GM18520 (cell line): Measurements from ENCODE around the gene ABO.
"Not testable (repeated sequence)": the region's sequence is repeated elsewhere in the genome, so short reads cannot be mapped to it uniquely, and the experiment has no call there.

Source experiments
- ATAC-seq: cut with Tn5 transposase; IDR thresholded peaks from one replicate; pipeline ENCODE4 v1.9.1; 2021; ENCODE audit not compliant: unreplicated experiment

Gene ABO

DNA sequence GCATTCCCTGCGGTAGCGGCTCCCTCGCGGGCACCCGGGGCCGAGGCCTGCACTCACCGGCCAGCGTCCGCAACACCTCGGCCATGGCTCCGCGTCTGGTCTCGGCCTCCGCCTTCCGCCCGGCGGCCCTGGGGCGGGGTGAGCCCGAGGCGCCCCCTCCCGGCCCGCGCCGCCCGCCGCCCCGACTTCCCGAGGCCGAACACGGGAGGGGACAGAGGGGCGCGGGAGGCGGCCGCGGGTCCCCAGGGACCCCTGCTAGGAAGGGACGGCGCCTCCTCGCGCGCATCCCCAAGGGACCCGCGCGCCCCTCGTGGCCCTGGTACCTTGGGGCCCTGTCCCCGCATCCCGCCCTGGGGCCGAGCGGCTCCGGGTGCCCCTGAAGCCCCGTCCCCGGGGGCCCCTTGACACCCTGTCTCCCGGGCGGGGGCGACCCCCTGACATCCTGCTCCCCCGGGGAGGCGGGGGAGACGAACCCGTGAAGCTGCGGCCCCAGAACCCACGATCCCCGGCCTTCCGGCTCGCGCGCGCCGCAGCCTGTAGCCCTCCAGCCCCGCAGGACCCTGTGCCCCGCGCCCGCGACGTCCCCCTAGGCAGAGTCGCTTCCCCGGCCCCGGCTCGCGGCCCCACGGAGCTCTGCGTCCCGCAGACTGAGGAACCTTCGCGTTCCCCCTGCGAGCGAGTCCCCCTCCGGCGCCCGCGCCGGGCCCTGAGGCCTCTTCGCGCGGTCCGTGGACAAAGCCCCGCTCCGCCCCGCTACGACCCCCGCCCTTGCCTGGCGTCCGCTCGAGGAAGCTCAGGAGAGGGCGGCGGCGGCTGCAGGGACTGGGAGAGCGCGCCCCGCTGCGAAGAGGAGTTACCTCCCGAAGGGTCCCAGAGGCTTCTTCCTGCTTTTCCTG, at the start of gene ABO:
TSS of gene ABO (minus strand) at position 97 of the 896 bp plus-strand sequence.
- no peak for ATAC-seq

DNA sequence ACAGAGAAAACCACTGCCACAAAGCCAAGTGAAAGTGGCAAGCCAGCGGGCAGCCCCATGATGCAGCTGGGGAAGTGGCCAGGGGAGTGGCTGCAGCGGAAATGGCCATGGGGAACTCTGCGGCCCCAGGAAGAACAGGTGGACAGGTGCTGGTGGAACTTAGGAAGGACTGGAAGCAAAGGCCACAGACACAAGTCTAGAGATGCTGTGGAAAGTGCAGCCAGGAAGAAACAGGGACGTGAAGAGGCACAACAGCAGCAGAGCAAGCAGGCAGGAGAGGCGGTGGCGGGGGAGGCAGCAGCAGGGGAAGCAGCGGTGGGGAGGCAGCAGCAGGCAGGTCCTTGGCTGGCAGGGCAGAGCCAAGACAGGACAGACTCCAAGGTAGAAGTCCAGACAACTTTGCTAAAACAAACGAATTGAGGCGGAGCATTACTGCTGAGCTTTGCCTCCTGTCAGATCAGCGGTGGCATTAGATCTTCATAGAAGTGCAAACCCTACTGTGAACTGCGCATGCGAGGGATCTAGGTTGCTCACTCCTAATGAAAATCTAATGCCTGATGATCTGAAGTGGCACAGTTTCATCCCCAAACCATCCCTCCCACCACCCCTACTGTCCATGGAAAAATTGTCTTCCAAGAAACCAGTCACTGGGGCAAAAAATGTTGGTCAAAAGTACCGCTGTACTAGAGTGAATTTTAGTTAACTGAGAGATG, 49.1 kb upstream of the ABO start:
- ATAC-seq: no peak

DNA sequence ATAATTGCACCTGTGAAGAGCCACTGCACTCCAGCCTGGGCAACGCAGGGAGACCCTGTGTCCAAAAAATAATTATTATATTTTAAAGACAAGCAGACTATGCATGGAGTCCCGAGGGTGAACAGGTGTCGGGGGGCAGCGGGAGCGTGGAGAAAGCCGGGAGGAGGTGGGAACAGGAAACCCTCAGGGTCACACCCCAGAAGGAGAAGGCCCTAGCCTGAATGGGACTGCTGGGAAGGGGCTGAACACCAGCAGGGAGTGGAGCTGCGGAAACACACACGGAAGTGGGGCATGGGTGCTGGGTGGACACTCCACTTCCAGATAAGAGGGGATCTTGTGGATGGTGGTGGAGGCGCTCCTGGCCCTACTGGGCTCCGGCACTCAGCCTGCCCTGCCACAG, 48.2 kb upstream of the ABO start:
- ATAC-seq: no peak

DNA sequence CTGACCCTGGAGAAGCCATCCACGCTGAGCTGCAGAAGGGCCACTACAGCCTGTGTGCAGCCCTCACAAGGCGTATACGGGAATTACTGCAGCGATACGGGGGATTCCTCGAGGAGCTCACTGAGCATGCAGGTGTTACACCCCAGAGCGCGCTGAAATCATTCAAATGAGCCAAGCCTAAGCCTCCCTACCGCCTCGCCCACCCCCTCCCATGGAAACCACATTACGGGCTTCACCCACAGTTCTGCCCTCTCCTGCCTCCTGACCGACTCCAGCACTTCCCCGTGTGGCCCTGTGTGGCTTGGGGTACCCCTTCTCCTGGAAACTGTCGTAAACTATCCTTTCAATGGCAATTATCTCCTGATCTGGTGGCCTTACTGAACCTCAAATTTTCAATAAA, 47.7 kb upstream of the ABO start:
- ATAC-seq: no peak

DNA sequence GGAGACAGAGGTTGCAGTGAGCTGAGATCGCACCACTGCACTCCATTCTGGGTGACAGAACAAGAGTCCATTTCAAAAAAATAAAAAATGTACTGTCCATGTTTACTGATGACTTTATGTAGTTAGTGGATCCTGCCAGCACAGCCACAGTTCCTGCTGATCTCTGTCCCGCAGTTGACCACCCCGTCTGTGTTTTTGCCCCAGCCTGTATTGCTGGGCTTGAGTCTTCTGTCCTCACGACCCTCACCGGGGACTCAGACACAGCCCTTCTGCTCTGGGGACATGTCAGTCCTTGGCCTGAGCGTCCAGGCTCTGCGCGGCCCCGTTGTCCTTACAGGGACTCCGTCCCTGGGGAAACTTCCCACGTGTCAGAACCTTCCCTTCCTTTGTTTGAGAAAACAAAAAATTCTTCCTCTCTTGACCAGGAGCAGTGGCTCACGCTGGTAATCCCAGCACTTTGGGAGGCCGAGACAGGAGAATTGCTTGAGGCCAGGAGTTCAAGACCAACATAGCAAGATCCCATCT, 46.5 kb upstream of the ABO start:
- no peak for ATAC-seq

DNA sequence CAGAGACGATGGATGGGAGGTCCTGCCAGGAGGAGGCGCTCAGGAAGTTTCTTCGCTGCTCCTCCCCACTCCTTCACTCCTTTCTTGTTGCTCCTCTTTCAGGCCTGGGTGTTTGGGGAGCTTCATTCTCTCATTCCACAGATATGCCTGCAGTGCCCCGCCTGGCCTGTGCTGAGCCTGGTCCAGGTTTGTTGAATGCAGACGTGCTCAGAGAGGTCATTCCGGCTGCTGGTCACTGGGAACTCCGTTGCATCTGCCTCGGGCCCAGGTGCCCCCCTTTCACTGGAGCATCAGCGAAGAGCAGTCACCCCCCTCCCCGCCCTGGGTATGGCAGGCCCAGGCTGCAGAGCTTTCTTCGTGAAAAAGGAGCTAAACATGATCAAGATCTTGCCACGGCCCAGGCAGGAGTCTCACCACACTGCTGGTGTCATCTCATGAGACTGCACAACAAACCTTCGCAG, 45.5 kb upstream of the ABO start:
- ATAC-seq: no peak

DNA sequence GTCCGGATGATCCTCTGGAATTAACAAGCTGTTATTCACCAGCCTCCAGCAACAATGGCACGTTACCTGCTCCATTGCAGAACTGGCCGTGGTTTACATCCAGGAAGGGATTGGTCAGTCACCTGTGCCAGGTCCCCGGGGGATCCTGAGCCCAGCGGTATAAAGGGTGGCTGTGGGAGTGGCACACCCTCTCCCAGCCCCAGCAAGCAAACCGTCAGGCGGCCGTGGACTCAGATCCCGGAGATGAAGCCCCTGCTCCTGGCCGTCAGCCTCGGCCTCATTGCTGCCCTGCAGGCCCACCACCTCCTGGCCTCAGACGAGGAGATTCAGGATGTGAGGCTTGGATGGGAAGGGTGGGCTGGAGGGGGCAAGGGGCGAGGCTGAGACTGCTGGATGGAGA, 42.5 kb upstream of the ABO start:
- not testable (repeated sequence) for ATAC-seq

DNA sequence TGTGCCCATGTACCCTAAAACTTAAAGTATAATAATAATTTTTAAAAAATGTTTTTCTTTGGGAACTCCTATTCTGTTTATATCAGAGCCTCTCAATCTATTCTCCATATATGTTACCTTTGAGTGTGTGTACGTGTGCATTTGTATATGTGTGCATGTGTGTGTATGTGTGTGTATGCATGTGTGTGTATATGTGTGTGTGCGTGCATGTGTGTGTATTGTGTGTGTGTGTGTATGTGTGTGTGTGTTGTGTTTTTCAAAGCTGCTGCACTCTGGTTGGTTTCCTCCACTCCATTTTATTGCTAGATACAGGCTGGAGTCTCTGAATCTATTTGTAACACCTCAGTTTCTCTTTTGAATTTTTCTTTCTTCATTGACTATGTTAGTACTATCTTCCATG, 41.0 kb upstream of the ABO start:
- ATAC-seq: no peak

DNA sequence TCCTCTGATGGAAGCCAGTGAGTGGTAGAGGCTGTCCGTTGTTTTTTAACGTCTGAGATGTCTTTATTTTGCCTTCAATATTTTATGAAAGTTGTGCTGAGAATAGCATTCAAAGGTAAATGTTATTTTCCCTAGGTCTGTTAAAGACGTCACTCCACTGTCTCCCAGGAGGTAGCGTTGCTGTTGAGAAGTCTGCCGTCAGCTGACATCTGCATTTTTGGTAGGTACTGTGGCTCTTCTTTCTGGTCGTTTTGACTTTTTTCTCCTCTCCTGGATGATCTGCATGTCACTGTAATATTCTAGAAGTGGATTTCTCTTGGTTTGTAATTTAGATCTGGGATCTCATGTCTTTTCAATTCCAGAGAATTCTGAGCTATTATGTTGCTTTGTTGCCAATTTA, 34.6 kb upstream of the ABO start:
- no peak for ATAC-seq

DNA sequence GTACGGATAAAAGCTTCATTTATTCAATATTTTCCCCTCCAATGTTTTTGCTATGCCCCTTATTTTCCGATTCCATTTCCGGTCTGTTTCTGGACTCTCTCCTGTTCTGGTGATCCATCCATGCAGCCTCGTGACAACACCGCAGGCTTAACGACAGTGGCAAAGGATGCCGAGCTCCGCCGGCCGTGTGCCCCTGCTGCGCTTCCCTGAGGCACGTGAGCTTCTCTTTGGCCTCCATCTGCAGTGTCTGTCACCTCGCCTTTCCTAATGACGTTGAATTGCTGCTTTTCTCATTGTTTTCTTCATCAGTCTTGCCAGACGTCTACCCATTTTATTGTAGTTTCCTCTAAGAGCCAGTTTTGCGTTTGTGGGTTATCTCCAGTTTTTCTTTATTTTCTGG, 32.3 kb upstream of the ABO start:
- no peak for ATAC-seq

DNA sequence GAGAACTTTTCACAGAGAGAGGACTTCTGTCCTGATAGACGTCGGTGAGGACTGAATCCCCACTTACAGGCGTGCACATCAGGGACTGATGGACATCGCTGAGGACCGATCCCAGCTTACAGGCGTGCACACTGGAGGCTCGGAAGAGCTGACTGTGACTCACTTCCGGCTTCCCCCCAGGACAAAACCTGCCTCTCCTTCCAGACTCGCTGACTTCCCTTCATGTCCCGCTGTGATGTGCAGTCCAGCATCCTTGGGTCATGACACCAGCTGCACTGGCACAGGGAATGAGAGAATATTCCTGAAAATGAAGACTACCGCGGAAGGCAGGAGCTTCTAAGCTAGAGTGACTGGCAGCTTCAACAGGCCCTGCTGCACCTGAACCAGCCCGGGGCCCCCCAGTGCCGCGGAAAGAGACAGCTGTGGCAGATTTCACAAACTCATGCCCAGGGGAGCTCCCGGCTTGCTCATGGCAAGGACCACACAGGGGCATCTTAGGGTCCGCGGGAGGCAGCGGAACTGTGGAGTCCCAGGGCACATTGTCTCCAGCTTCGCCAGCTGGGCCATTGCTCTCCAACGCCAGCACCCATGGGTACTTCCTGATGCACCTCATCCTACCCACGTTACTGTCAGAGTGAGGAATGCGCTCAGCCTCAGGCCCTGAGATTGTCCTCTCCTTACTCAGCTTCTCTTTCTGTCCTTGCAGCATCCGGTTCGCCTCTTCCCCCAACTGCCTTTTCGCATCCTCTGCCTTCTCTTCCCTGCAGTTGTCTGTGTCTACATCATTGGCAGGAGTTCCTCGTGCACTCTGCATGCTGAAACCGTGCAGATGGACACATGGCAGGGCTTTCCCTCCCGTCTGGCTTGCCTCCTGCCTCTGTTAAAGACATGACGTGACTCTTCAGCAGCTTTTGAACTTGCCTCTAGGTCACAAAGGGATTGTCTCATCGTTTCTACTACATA, 31.5 kb upstream of the ABO start:
- no peak for ATAC-seq

DNA sequence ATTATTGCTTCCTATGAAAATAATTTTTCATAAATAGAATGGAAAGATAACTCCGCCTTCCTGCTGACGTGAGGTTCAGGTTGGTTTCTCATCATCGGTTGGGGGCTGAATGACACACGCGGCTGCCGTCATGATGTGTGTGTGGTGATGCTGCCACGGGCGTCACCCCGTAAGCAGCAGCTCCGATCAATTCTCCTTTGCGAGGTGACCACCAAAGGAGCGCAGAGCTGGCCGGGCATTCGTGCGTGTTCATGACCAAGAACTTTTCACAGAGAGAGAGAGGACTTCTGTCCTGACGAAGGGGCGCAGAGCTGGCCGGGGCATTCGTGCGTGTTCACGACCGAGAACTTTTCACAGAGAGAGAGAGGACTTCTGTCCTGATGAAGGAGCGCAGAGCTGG, 30.7 kb upstream of the ABO start:
- ATAC-seq: no peak

DNA sequence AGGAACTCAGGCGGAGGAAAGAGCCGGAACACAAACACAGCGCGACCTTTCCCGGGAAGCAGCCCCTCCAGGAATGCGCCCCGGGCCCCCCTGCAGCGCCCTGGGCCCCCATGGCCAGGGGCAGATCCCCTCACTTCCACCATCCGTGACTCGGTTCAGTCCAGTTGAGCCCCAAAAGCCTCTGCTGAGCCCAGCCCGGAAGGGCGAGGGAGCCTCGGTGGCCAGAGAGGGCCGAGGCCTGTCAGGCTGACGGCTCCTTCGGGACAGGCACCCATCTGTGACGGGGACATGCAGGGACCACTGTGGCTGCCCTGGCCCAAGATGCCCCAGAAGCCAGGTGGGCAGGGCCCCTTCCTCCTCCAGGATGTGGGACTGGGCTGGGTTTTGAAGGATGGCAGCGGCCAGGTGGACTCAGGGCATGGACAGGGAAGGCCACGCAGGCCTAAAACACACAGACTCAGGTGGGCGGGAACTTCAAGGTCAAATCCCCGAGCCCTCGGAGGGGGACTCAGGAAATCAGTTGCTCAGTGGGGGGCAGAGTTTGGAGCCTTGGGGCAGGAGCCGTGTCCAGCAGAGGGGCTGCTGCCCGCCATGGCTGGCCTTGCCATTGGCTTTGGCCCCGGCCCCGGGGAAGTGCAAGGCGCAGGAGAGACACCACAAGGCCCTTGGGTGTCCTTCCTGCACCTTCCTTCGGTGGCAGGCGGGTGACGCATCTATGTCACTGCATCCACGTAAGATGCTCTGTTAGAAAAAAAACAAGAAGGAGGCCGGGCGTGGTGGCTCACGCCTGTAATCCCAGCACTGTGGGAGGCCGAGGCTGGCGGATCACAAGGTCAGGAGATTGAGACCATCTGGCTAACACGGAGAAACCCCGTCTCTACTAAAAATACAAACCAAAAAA, 29.7 kb upstream of the ABO start:
- ATAC-seq: no peak

DNA sequence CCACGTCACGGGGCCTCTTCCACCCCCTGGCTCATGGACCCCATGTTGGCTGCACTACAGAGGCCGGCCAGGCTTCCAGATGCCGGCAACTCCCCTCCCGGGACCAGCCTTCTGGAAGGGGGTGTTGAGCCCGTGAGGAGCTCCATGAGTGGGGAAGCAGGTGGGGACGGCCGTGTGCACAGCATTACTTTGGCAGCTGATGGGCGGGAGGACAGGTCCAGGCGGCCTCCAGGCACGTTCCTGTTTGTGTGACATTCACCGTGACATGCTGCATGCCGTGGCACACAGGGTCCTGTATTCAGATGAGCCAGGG, 29.1 kb upstream of the ABO start:
- no peak for ATAC-seq

DNA sequence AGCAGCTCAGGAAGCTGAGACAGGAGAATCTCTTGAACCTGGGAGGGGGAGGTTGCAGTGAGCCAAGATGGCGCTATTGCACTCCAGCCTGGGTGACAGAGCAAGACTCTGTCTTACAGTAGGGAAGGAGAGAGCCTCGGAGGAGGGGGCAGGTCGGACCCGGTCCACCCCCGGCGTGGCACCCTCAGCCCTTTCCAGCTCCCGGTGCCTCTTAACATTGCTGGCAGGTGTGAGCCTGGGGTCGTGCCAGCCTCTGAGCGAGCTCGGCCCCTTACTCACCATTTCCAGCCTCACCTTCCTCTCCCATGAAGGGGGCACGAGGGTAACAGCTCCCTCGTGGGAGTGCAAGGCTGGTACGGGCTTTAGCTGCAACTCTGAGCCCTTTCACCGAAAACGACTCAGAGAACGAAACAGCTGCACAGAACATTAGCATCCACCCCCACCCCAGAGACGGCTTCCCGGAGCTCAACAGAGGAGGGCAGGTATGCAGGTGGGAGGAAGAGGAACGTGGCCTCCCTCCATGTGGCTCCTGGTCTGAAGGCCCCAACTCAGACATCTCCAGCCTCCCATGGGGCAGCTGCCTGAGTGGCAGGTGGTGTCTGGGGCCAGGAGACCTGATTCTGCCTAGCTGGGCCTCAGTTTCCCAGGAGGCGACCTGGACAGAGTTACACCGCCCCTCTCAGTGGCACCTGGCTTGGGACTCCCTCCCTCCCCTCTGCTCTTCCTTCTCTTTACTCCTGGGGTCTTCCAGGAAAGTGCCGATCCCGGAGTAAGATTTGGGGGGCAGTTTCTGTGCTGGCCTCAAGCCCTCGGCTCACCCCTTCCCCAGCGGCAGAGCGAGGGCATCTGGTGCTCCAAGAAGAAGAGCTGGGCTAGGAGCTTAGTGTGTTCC, 28.5 kb upstream of the ABO start:
- no peak for ATAC-seq

DNA sequence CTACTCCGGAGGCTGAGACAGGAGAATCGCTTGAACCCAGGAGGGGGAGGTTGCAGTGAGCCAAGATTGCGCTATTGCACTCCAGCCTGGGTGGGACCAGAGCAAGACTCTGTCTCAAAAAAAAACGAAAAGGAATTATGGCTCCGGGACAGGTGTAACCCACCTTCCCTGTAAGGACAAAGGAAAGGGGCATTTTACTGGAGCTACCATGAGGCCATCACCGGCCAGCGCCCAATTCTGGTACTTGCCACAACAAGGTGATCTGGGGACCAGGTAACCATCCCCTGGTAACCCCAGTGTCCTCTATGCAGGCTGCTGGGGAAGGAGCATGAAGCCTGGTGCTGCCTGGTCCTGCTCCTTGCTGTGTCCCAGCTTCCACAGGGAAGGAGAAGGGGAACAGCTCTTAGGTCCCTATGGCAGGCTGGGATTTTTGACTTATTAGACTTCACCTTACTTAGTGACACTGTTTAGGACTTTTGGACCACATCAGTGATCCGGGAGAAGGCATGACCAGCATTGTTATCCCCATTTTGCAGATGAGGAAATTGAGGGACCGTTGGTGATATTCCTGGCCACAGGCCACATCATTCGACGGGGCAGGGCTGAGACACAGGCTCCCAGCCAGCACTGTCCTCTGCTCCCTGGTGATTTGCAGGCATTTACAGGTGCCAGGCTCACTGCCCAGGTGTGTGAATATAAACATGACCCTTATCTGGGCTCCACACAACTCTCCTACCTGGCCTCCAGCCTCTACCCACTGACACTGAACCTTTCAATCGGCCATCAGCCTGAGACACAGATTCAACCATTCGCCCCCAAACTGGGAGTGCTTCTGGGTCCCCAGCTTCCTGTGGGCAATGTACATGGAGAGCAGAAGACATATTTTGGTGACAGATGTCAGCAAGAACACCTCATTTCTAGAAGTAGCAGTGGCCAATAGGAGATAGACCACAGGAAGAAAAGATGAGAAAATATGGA, 26.5 kb upstream of the ABO start:
- ATAC-seq: no peak

DNA sequence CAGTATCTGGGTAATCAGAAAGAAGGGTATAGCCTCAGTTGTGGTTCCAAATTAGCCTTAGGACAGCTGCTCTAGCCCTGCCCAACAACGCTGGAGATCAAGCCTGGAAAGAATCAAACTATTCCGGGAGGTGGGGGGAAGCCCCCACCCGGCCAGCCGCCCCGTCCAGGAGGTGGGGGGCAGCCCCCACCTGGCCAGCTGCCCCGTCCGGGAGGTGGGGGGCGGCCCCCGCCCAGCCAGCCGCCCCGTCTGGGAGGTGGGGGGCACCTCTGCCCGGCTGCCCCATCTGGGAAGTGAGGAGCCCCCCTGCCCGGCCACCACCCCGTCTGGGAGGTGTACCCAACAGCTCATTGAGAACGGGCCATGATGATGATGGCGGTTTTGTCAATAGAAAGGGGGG, 25.0 kb upstream of the ABO start:
- not testable (repeated sequence) for ATAC-seq

DNA sequence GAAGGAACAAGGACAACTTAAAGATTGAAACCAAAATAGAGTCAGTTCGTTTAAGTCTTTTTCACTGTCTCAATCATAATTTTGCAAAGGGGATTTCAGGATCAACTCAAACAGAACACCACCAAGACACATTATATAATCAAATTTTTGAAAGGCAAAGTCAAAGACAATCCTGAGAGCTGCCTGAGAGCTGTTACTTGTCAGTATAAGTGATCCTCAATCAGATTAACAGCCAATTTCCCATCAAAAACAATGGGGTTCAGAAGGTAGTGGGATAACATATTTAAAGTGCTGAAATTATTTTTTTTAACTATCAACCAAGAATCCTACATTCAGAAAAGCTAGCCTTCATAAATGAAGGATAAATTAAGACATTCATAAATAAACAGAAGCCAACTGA, 19.3 kb upstream of the ABO start:
- no peak for ATAC-seq
